SIG-M5 treated with dmso at 0.1 percent for 504 hours (cell line): ENCODE measurements around the gene FAM53A.

Source experiments
- DNase-seq: peaks from one replicate; lab custom pipeline; 2025; ENCODE audit not compliant: unreplicated experiment; lab: John Stamatoyannopoulos, UW

Gene FAM53A

GRCh38 chr4:1594871-1595788 lies 89.0 kb downstream of the FAM53A start:
- DNase-seq: no peak

- DNase-seq: no peak
Measured at GRCh38 chr4:1593881-1594345, 90.2 kb downstream of the FAM53A start.

GRCh38 chr4:1593458-1593857 lies 90.7 kb downstream of the FAM53A start:
- no peak for DNase-seq

GRCh38 chr4:1592709-1593417 lies 91.2 kb downstream of the FAM53A start:
- DNase-seq: no peak

- DNase-seq: no peak
Measured at GRCh38 chr4:1592068-1592708, 91.9 kb downstream of the FAM53A start.

- no peak for DNase-seq
Measured at GRCh38 chr4:1591107-1591506, 93.0 kb downstream of the FAM53A start.

- DNase-seq: no peak
Measured at GRCh38 chr4:1590244-1590643, 93.9 kb downstream of the FAM53A start.
